Progenitor cell of endocrine pancreas (in vitro differentiated cells): Measurements from ENCODE around the gene SYNGAP1. TPM values are rescaled to one million over a fixed set of nuclear protein-coding genes. Genes with fewer than 3 reads are reported as not detected.

Experiments
- DNase-seq: peaks from one replicate; pipeline ENCODE4 v3.0.0; 2021; ENCODE audit warnings: low spot score; ENCODE audit not compliant: unreplicated experiment
- H3K27ac Mint-ChIP-seq: 2 replicates; pipeline ENCODE4 v1.8.0; 2021; ENCODE audit warnings: mild to moderate bottlenecking, moderate library complexity, mixed read lengths
- H3K27me3 Mint-ChIP-seq: 2 replicates; pipeline ENCODE4 v1.8.0; 2021; ENCODE audit warnings: mixed read lengths
- H3K36me3 Mint-ChIP-seq: 2 replicates; pipeline ENCODE4 v1.8.0; 2022; ENCODE audit warnings: mixed read lengths; ENCODE audit not compliant: insufficient read depth
- H3K4me1 Mint-ChIP-seq: 2 replicates; pipeline ENCODE4 v1.8.0; 2021; ENCODE audit warnings: low read depth, mixed read lengths
- H3K4me3 Mint-ChIP-seq: 2 replicates; pipeline ENCODE4 v1.8.0; 2021; ENCODE audit warnings: low read depth, mild to moderate bottlenecking, moderate library complexity, mixed read lengths
- H3K9me3 Mint-ChIP-seq: 2 replicates; pipeline ENCODE4 v1.8.0; 2021; ENCODE audit warnings: low read depth, mixed read lengths
- CTCF ChIP-seq: fragments of 200-600 bp; sonication (generic); IDR thresholded peaks from one replicate; pipeline ENCODE4 v1.5.0; 2021; ENCODE audit warnings: antibody characterized with exemption, mild to moderate bottlenecking; ENCODE audit not compliant: unreplicated experiment
- total RNA-seq: library from RNA; stranded (reverse); gene quantifications from 2 replicates; pipeline ENCODE4 v1.2.1, GENCODE V29; 2021

Gene SYNGAP1
- total RNA-seq, 1 donor from 2014 or later: 60.3 TPM

DNA sequence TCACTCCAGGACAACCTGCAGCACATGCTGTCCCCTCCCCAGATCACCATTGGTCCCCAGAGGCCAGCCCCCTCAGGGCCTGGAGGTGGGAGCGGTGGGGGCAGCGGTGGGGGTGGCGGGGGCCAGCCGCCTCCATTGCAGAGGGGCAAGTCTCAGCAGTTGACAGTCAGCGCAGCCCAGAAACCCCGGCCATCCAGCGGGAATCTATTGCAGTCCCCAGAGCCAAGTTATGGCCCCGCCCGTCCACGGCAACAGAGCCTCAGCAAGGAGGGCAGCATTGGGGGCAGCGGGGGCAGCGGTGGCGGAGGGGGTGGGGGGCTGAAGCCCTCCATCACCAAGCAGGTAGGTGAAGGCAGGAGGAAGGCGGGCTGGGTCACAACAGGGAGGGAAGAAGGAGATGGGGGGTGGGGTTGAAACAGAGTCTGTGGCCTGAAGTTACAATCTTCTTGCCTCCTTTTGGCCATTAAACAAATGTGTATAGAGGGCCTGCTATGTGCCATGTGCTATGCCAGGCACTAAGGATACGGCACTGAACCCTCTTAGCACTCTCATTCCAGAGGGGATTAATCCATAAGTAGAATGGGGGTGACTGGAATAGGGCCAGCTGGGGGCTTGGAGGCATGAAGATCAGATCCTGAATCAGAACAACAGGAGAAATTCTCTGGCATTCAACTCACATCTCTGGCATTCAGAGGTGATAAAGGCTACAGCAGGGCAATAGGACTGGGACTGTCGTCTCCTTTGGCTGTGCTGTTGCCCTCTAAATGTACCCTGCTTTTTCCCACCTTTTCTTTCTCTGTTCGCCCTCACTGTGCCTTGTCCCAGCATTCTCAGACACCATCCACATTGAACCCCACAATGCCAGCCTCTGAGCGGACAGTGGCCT is 24.0 kb downstream of the SYNGAP1 start:
- Mint-ChIP-seq H3K36me3 (peaks cover 20% of the 10 kb centered on the region), H3K4me3 (no peak overlapping the region), H3K27ac (peak overlapping the region; percentile 60), H3K4me1 (no peaks in the 10 kb centered on the region), H3K27me3 (no peaks in the 10 kb centered on the region), H3K9me3 (no peaks in the 10 kb centered on the region)
- no peak for TF ChIP-seq CTCF
- no peak for DNase-seq

DNA sequence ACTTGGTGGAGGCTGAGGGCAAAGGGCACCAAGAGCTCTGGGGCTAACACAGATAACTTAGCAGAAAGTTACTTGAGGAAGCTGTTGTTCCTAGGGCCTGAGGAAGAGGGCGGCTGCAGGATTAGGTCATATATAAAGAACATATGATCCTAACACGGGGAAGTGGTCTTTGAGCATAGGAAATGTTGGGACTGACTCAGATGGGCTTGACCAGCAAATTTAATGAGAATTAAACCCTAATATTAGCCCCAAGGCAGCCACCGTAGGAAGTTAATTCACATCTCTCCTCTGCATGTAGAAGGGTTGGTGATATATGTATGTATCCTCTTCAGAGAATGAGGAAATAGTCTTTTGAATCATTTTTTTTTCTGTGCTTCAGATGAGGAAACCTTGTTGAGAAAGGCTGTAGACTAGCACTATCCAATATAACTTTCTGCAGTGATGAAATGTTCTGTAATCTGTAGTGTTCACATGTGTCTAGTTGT is 25.3 kb downstream of the SYNGAP1 start:
- H3K27me3 Mint-ChIP-seq: no peaks in the 10 kb centered on the region
- no peak for TF ChIP-seq CTCF
- no peaks in the 10 kb centered on the region for H3K4me1 Mint-ChIP-seq
- no peak overlapping the region for H3K27ac Mint-ChIP-seq
- H3K9me3 Mint-ChIP-seq: no peaks in the 10 kb centered on the region
- H3K4me3 Mint-ChIP-seq: no peak overlapping the region
- H3K36me3 Mint-ChIP-seq: peaks cover 14% of the 10 kb centered on the region
- no peak for DNase-seq

DNA sequence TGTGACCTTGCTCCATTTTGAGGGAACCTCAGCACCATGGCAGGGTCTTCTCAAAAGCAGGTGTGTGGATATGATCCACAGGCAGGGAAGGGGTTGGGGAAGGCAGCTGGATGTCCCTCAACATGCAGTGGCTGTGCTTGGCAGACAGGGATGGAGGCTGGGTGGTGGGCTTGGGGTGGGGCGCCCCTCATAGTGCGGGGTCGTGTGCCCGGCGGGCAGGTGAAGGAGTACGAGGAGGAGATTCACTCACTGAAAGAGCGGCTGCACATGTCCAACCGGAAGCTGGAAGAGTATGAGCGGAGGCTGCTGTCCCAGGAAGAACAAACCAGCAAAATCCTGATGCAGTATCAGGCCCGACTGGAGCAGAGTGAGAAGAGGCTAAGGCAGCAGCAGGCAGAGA is 26.5 kb downstream of the SYNGAP1 start:
- Mint-ChIP-seq H3K4me1 (no peaks in the 10 kb centered on the region), H3K4me3 (no peak overlapping the region), H3K36me3 (peaks cover 14% of the 10 kb centered on the region), H3K27ac (peak overlapping the region; percentile 59), H3K27me3 (no peaks in the 10 kb centered on the region), H3K9me3 (no peaks in the 10 kb centered on the region)
- no peak for DNase-seq
- no peak for TF ChIP-seq CTCF

- Mint-ChIP-seq H3K9me3 (no peaks in the 10 kb centered on the region), H3K4me1 (peaks cover 12% of the 10 kb centered on the region), H3K27me3 (no peaks in the 10 kb centered on the region), H3K27ac (no peak overlapping the region), H3K4me3 (no peak overlapping the region), H3K36me3 (peaks cover 10% of the 10 kb centered on the region)
- DNase-seq: no peak
- TF ChIP-seq CTCF: no peak
Measured at GRCh38 chr6:33450434-33450833, 30.6 kb downstream of the SYNGAP1 start.

- no peak for DNase-seq
- Mint-ChIP-seq H3K4me1 (peaks cover 13% of the 10 kb centered on the region), H3K4me3 (peak overlapping the region; percentile 29), H3K27ac (no peak overlapping the region), H3K36me3 (peaks cover 10% of the 10 kb centered on the region), H3K27me3 (no peaks in the 10 kb centered on the region), H3K9me3 (no peaks in the 10 kb centered on the region)
- TF ChIP-seq CTCF: no peak
Measured at GRCh38 chr6:33451606-33452005, 31.7 kb downstream of the SYNGAP1 start.
